RWPE2 (cell line): Measurements from ENCODE around the gene PRR30.
"Not testable (repeated sequence)": the region's sequence is repeated elsewhere in the genome, so short reads cannot be mapped to it uniquely, and the experiment has no call there.

Experiments used
- ATAC-seq: fragments of 200-7000 bp; cut with Tn5 transposase; 3 replicates; pipeline ENCODE4 v1.9.1; 2021; ENCODE audit warnings: low read depth
- DNase-seq: peaks from one replicate; pipeline ENCODE4 v3.0.0-alpha.2; 2020; ENCODE audit warnings: low spot score
- H3K27ac ChIP-seq: fragments of 450-650 bp; 2 replicates; pipeline ENCODE4 v1.5.1; 2017; ENCODE audit warnings: mild to moderate bottlenecking; ENCODE audit not compliant: poor library complexity, severe bottlenecking
- H3K27me3 ChIP-seq: fragments of 250-450 bp; sonication (Bioruptor Pico); 2 replicates; pipeline ENCODE4 v1.5.1; 2021; ENCODE audit warnings: mild to moderate bottlenecking, moderate library complexity; ENCODE audit not compliant: insufficient read depth, poor library complexity, severe bottlenecking
- H3K36me3 ChIP-seq: fragments of 250-450 bp; sonication (Bioruptor Pico); 2 replicates; pipeline ENCODE4 v1.5.1; 2020; ENCODE audit warnings: low read depth, mild to moderate bottlenecking, moderate library complexity
- H3K4me1 ChIP-seq: fragments of 250-450 bp; sonication (Bioruptor Pico); 2 replicates; pipeline ENCODE4 v1.5.1; 2021; ENCODE audit warnings: mild to moderate bottlenecking, moderate library complexity; ENCODE audit not compliant: insufficient read depth, poor library complexity, severe bottlenecking
- H3K4me3 ChIP-seq: fragments of 250-450 bp; sonication (Bioruptor Pico); 2 replicates; pipeline ENCODE4 v1.5.1; 2021; ENCODE audit warnings: mild to moderate bottlenecking, moderate library complexity; ENCODE audit not compliant: severe bottlenecking
- H3K9me3 ChIP-seq: fragments of 250-450 bp; sonication (Bioruptor Pico); 2 replicates; pipeline ENCODE4 v1.5.1; 2021; ENCODE audit warnings: mild to moderate bottlenecking, moderate library complexity; ENCODE audit not compliant: severe bottlenecking
- CTCF ChIP-seq: fragments of 450-650 bp; IDR thresholded peaks from one replicate; pipeline ENCODE4 v1.5.1; 2017; ENCODE audit warnings: mild to moderate bottlenecking, moderate library complexity; ENCODE audit not compliant: poor library complexity, severe bottlenecking

Gene PRR30

DNA sequence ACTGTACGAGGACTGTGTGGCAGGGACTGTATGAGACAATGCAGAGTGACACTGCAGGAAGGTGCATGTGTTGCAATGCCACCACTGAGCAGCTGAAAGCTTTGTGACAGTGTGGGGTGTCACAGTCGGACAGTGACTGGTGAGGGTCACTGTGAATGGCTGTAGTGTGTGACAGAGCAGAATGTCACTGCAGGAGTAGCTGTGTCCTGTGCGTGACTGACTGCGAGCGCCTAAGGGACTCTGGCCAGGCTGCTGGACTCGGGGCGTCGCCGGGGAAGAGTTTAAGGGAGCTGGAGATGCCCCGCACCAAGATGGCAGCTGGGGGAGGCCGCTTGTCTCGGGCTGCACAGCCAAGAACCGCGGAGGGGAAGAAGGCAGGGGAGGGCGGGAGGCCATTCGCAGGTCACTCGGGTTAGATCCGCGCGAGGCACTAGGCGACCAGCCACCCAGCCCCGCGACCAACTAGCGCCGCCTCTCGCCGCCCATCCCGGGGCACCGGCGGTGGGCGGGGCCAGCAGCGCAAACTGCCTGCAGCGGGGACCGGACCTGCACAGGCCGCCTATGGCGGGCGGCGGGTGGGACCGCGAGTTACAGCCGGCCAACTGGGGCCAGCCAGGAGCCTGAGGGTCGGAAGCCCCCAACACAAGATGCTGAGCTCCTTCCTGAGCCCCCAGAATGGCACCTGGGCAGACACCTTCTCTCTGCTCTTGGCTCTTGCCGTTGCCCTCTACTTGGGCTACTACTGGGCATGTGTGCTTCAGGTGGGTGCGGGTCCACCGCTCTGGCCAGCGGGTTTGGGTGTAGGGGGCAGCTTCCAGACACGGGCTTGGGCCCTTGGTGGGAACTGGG lies 15.7 kb downstream of the PRR30 start, which contains the start of gene ABHD1:
Gene ABHD1 (plus strand): TSS at position 514 of the 849 bp plus-strand sequence. CDS start 134 bp downstream, at position 648.
- Histone ChIP-seq H3K4me1 (no peaks in the 10 kb centered on the region), H3K4me3 (peak within 1 kb of the TSS; percentile 36), H3K36me3 (no peaks in the 10 kb centered on the region), H3K27ac (no peak within 1 kb of the TSS), H3K9me3 (no peaks in the 10 kb centered on the region), H3K27me3 (no peaks in the 10 kb centered on the region)
- no peak for TF ChIP-seq CTCF
- ATAC-seq: peak; percentile 62
- no peak for DNase-seq

GRCh38 chr2:27122791-27123190 lies 16.4 kb downstream of the PRR30 start:
- no peak for TF ChIP-seq CTCF
- ATAC-seq (no peak), DNase-seq (no peak)
- no peak overlapping the region for H3K27ac ChIP-seq
- no peaks in the 10 kb centered on the region for H3K36me3 ChIP-seq
- H3K27me3 ChIP-seq: no peaks in the 10 kb centered on the region
- H3K4me3 ChIP-seq: no peak overlapping the region
- H3K4me1 ChIP-seq: no peaks in the 10 kb centered on the region
- no peaks in the 10 kb centered on the region for H3K9me3 ChIP-seq

DNA sequence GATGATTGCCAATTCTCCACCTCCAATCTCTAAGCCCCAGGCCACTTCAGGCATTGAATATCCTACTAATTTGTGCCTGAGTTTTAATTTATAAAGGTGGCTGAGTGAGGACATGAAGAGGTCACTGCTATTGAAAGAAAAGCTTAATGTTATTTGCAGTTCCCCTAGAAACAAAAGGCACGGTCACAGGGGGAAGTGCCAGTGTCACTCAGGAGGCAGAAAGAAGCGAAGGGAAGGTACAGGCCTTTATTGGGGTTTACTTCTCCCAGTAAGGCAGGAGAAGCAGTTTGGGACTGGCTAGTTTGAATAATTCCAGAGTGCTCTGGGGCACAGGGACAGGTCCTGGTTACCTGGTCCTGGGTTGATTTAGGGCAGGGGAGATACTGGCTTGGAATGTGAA lies 17.3 kb downstream of the PRR30 start:
- Histone ChIP-seq H3K9me3 (no peaks in the 10 kb centered on the region), H3K4me3 (no peak overlapping the region), H3K27me3 (no peaks in the 10 kb centered on the region), H3K27ac (no peak overlapping the region), H3K4me1 (no peaks in the 10 kb centered on the region), H3K36me3 (no peaks in the 10 kb centered on the region)
- ATAC-seq: no peak
- no peak for DNase-seq
- no peak for TF ChIP-seq CTCF

DNA sequence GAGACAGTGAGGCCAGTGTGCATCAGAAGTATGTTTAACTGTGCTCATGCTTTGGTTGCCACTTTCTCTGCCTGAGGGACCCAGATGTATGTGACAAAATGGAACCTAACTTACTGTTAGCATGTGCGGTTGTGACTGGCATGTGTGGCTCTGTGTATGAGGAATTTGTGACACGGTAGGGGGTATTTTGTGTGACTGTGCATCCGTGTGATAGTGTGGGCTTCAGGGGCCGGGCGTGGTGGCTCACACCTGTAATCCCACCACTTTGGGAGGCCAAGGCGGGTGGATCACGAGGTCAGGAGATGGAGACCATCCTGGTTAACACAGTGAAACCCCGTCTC lies 19.9 kb downstream of the PRR30 start:
- ATAC-seq, H3K4me1 ChIP-seq, DNase-seq, H3K36me3 ChIP-seq, H3K27me3 ChIP-seq, H3K9me3 ChIP-seq, H3K27ac ChIP-seq: not testable (repeated sequence)
- peak overlapping the region; percentile 45 for H3K4me3 ChIP-seq

DNA sequence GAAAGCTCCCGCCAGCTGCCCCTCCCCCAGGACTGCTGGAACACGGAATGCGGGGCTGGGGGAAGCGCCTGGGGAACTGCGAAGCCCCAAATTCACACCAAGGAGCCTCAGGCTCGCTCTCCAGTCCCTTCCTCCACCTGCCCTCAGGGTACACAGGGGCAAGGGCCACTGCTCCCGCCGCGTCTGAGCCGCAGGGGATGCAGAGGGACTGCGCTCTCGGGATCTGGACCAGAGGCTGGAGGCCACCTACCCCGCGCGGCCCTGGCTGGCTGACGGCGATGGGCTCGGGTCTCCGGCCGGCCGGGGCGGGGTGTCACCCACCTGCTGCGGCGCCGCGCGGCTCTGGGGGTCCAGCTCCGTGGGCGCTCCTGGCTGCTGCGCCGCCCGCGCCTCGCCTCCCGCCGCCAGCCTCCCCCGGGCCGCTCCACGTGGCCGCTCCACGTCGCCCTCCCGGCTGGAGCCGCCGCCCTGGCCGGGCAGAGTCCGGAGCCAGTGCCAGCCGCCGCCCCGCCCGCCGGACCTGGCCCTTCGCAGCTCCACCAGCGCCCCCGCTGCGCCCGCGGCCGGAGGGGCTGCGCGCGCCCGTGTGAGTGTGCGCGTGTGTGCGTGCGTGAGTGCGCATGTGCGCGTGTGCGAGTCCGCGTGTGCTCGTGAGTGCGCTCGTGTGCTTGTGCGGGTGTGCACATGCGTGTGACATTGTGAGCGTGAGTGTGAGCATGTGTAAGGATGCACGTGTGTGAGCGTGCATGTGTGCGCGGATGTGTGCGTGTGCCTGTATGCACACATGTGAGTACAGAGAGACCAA lies 20.5 kb downstream of the PRR30 start, which contains the start of gene CGREF1:
Gene CGREF1 (minus strand): TSS at position 604 of the 805 bp plus-strand sequence. CDS start 14,762 bp downstream, outside the sequence.
- DNase-seq (no peak), ATAC-seq (peak; percentile 18; the same call in 2 of the 3 replicates)
- Histone ChIP-seq H3K27ac (no peak within 1 kb of the TSS), H3K9me3 (no peaks in the 10 kb centered on the region), H3K4me1 (no peaks in the 10 kb centered on the region), H3K36me3 (no peaks in the 10 kb centered on the region), H3K27me3 (no peaks in the 10 kb centered on the region), H3K4me3 (peak within 1 kb of the TSS; percentile 45)
- TF ChIP-seq CTCF: no peak
